Mucosa of descending colon (tissue), 3 donors: ENCODE measurements around the gene TRANK1. TPM values are rescaled to one million over a fixed set of nuclear protein-coding genes. Genes with fewer than 3 reads are reported as not detected.
"Not testable (repeated sequence)": the region's sequence is repeated elsewhere in the genome, so short reads cannot be mapped to it uniquely, and the experiment has no call there.

Experiments used
- ATAC-seq: fragments of 200-7000 bp; cut with Tn5 transposase; one replicate; pipeline ENCODE4 v1.9.1; 2020; ENCODE audit warnings: mild to moderate bottlenecking, moderate library complexity
- DNase-seq, 3 donors: peaks; one replicate each; pipeline ENCODE4 v3.0.0-alpha.2; 2020
- H3K36me3 ChIP-seq: fragments of 200-600 bp; one replicate; pipeline ENCODE4 v1.8.0; 2021; ENCODE audit warnings: low read depth, mild to moderate bottlenecking
- H3K4me1 ChIP-seq: fragments of 200-600 bp; one replicate; pipeline ENCODE4 v1.8.0; 2021; ENCODE audit warnings: low read depth, mild to moderate bottlenecking
- H3K4me3 ChIP-seq: fragments of 200-600 bp; one replicate; pipeline ENCODE4 v1.8.0; 2021; ENCODE audit warnings: mild to moderate bottlenecking
- H3K9me3 ChIP-seq: fragments of 200-600 bp; one replicate; pipeline ENCODE4 v1.8.0; 2021; ENCODE audit warnings: mild to moderate bottlenecking
- intact Hi-C, 2 donors: fragments of 100-400 bp; cut with DNase I in 1 of 2; cut with micrococcal nuclease in 1 of 2; formaldehyde crosslinking; loops; one replicate each; pipeline versions ENCODE4 v1.11.0 to v1.11.1; 2022; cut with DNase I, micrococcal nuclease
- total RNA-seq, 3 donors: library from RNA; stranded (reverse); fragmentation: NEBNext Ultra II Directional in 2 of 3; extraction: Animal tissue kit (Norgen Biotek cat#: 25700) in 2 of 3; gene quantifications; one replicate each; pipeline versions ENCODE4 v1.2.1 to v1.2.4, GENCODE V29; 2021 to 2023
- TF ChIP-seq, protein P1 (sequence below): fragments of 200-600 bp; IDR thresholded peaks from one replicate; pipeline ENCODE4 v1.8.0; 2022; ENCODE audit warnings: antibody characterized with exemption, mild to moderate bottlenecking
- donor health status: DM: no; HTN: no; CAD: no; lungs with moderate emphysema.
- donor health status: DM: no; HTN: no; CAD: no.
- donor health status: DM: no; HTN: yes; CAD: no.

Gene TRANK1
- total RNA-seq, 3 donors from 2014 or later = 78.6 to 163 (median 97.3) TPM

- Histone ChIP-seq H3K36me3 (no peaks in the 10 kb centered on the region), H3K4me1 (peaks cover 22% of the 10 kb centered on the region), H3K9me3 (peaks cover 3% of the 10 kb centered on the region), H3K4me3 (no peak overlapping the region)
- DNase-seq (peak; percentile 51 to 64 (median 55)), ATAC-seq (peak; percentile 65)
- intact Hi-C loops = no loop called here
- TF ChIP-seq, protein P1, sequence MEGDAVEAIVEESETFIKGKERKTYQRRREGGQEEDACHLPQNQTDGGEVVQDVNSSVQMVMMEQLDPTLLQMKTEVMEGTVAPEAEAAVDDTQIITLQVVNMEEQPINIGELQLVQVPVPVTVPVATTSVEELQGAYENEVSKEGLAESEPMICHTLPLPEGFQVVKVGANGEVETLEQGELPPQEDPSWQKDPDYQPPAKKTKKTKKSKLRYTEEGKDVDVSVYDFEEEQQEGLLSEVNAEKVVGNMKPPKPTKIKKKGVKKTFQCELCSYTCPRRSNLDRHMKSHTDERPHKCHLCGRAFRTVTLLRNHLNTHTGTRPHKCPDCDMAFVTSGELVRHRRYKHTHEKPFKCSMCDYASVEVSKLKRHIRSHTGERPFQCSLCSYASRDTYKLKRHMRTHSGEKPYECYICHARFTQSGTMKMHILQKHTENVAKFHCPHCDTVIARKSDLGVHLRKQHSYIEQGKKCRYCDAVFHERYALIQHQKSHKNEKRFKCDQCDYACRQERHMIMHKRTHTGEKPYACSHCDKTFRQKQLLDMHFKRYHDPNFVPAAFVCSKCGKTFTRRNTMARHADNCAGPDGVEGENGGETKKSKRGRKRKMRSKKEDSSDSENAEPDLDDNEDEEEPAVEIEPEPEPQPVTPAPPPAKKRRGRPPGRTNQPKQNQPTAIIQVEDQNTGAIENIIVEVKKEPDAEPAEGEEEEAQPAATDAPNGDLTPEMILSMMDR = no peak
Measured at GRCh38 chr3:36942638-36943248, 2.1 kb downstream of the TRANK1 start.

DNA sequence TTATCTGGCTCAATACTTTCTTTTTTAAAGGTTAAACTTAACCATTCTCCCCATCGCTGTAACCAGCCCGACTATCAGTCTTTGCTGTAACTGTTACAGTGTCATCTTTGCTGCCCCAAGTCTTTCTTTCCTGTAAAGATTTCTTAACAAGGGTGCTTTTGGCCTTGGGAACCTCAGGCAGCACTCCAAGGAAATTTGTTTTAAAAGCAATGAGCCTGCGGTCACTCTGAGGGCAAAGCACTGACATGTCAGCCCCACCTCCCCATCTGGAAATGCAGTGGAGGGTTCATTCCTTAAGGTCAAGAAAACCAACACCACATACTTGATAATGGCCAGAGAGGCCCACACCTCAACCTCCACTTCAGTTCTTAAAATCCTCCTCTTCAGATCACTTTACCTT lies 3.2 kb downstream of the TRANK1 start:
- intact Hi-C loops = no loop called here
- Histone ChIP-seq H3K4me3 (no peak overlapping the region), H3K9me3 (no peaks in the 10 kb centered on the region), H3K4me1 (peaks cover 22% of the 10 kb centered on the region), H3K36me3 (no peaks in the 10 kb centered on the region)
- no peak for DNase-seq
- TF ChIP-seq, protein P1 = no peak
- ATAC-seq = no peak

DNA sequence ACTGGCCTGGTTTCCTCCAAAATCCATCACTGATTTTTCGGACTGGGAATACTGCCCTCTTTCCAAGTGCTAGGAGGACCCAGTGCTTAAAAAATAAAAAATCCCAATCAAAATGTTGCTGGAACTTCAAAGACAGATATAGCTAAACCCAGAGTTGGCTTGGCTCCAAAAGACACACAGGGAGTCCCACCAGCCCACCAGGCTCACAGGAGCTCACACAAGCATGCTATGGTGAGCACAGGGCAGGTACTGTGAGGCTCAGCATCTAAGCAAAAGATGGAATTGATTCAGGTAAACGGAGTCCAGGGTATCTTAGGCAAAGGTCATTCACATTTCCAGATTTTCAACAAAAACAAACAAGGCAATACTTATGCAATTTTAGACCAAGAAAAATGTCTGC lies 3.7 kb downstream of the TRANK1 start:
- peaks cover 22% of the 10 kb centered on the region for H3K4me1 ChIP-seq
- H3K4me3 ChIP-seq = no peak overlapping the region
- no peaks in the 10 kb centered on the region for H3K9me3 ChIP-seq
- H3K36me3 ChIP-seq = no peaks in the 10 kb centered on the region
- DNase-seq (no peak), ATAC-seq (no peak)
- TF ChIP-seq, protein P1 = no peak
- intact Hi-C loops = no loop called here

GRCh38 chr3:36937492-36937891 lies 7.4 kb downstream of the TRANK1 start:
- Histone ChIP-seq H3K4me1 (peaks cover 7% of the 10 kb centered on the region), H3K9me3 (no peaks in the 10 kb centered on the region), H3K36me3 (no peaks in the 10 kb centered on the region), H3K4me3 (no peak overlapping the region)
- intact Hi-C loops = no loop called here
- ATAC-seq (no peak), DNase-seq (no peak)
- TF ChIP-seq, protein P1 = no peak

DNA sequence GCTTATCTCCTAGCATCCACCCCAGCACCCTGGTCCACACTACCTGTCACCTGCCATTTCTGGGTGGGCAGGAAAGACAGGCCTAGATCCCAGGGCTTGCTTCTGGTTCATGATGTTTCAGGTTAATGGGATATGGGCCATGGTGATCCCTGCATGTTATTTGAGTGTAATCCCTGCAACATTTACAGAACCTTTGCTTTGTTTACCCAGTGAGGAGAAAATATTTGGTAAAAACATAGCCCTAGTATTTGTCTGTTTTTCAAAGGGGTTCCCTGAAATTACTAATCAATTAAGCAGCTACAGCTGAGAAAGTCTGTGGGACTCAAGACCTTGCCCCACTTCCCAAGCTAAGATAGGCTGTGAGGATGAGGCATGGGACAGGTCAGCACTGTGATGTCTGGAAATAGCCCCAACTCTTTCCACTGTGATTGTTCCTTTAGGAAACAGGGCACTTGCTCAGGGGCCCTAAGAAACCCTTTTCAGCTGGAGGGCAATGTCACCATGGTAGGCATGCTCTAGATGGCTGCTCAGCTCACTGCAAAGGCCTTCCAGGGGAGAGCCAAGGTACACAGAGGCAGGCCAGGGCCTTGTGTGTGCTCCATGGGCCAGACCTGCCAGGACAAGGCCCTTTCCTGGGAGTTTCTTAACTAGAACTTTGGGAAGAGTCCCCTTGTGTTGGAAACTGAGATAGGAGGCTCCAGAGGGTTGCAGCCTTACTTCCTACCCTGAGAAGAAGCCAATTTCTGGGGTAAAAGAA lies 11.1 kb downstream of the TRANK1 start:
- Histone ChIP-seq H3K36me3 (no peaks in the 10 kb centered on the region), H3K4me3 (no peak overlapping the region), H3K9me3 (no peaks in the 10 kb centered on the region), H3K4me1 (no peaks in the 10 kb centered on the region)
- TF ChIP-seq, protein P1 = no peak
- intact Hi-C loops = no loop called here
- ATAC-seq = no peak
- no peak for DNase-seq

DNA sequence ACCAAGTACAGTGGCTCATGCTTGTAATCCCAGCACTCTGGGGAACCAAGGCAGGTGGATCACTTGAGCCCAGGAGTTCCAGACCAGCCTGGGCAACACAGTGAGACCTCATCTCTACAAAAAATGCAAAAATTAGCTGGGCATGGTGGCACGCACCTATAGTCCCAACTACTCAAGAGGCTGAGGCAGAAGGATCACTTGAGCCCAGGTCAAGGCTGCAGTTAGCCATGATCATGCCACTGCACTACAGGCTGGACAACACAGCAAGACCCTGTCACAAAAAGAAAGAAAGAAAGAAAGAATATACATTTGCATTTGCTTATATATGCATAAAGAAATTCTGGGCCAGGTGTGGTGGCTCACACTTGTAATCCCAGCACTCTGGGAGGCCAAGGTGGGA lies 13.4 kb downstream of the TRANK1 start:
- DNase-seq, H3K36me3 ChIP-seq, intact Hi-C loops, H3K9me3 ChIP-seq, ATAC-seq, H3K4me1 ChIP-seq, H3K4me3 ChIP-seq: not testable (repeated sequence)
